ENCODE results near the gene VSIG8. TPM values are rescaled to one million over a fixed set of nuclear protein-coding genes. Genes with fewer than 3 reads are reported as not detected.

Gene VSIG8
- total and polyA plus RNA-seq, 2 of the 4 experiments (the other 2 are of a cell fraction) = not detected

DNA sequence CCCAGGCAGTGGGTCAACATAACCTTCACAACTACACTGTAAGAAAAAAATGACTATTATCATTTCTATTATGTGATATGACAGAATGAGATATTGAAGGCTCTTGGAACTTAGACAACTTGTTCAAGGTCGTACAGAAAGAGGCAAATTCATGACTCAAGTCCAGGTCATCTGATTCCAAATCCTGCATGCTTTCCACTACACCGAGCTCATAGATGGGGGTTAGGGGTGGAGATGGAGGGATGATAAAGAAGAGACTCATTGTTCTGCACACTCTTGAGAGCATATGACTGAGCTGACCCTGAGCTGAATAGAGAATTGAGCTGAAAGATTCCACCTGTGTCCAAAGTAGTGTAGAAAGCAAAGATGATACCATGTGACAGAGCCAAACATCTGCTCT, 57.5 kb downstream of the VSIG8 start:
- no peak overlapping the region for H3K27ac ChIP-seq (ENCODE audit: insufficient read depth, low read length)
- in situ Hi-C loops (cut with MboI; ENCODE audit: low sequenced_read_pairs) = no loop called here
- no peak overlapping the region for H2AK9ac ChIP-seq (replicated peaks; ENCODE audit: low read depth, low read length, poor library complexity)
- no TSS peak for BruUV-seq (replicated peaks)
- no peaks in the 10 kb centered on the region for H3K79me1 ChIP-seq (ENCODE audit: low read depth in 1 of 2, low read length in 2 of 2)
- no peak overlapping the region for H3K56ac ChIP-seq (ENCODE audit: extremely low read depth, insufficient read depth, low read length)
- no peak overlapping the region for H3K9ac ChIP-seq (ENCODE audit: low read depth, low read length)
- H3K9me3 ChIP-seq (ENCODE audit: control insufficient read depth, insufficient read depth, low read length) = no peaks in the 10 kb centered on the region
- TF ChIP-seq ELK1 (IDR thresholded peaks at IDR 0.05; ENCODE audit: borderline replicate concordance, low read depth, low read length) (no peak), MAZ (IDR thresholded peaks at IDR 0.05; ENCODE audit: borderline replicate concordance, low read depth, low read length) (no peak), RFX5 (IDR thresholded peaks at IDR 0.05; ENCODE audit: low read depth, low read length) (no peak), CEBPB (IDR thresholded peaks at IDR 0.05; ENCODE audit: low read depth, low read length) (no peak), CHD1 (IDR thresholded peaks at IDR 0.05; ENCODE audit: low read depth, low read length) (no peak), POLR2A (IDR thresholded peaks at IDR 0.05; ENCODE audit: low read depth, low read length) (no peak), FOS (IDR thresholded peaks at IDR 0.05; ENCODE audit: low read depth, low read length) (no peak), CTCF (conservative IDR thresholded peaks at IDR 0.05; ENCODE audit: low read depth, low read length) (no peak), MXI1 (IDR thresholded peaks at IDR 0.05; ENCODE audit: borderline replicate concordance, low read depth, low read length) (no peak), MAFK (IDR thresholded peaks at IDR 0.05; ENCODE audit: low read depth, low read length) (no peak), SMC3 (IDR thresholded peaks at IDR 0.05; ENCODE audit: low read depth, low read length) (no peak), NFE2L2 (IDR thresholded peaks at IDR 0.05; ENCODE audit: low read depth, low read length) (no peak), BHLHE40 (IDR thresholded peaks at IDR 0.05; ENCODE audit: low read depth, low read length) (no peak), RAD21 (IDR thresholded peaks at IDR 0.05; ENCODE audit: low read length) (no peak), RCOR1 (IDR thresholded peaks at IDR 0.05; ENCODE audit: insufficient replicate concordance, low read length) (no peak)
- TF ChIP-seq, protein P1, sequence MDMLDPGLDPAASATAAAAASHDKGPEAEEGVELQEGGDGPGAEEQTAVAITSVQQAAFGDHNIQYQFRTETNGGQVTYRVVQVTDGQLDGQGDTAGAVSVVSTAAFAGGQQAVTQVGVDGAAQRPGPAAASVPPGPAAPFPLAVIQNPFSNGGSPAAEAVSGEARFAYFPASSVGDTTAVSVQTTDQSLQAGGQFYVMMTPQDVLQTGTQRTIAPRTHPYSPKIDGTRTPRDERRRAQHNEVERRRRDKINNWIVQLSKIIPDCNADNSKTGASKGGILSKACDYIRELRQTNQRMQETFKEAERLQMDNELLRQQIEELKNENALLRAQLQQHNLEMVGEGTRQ (IDR thresholded peaks at IDR 0.05; ENCODE audit: low read depth, low read length) = no peak
- H2BK20ac ChIP-seq (ENCODE audit: low read depth, low read length) = no peak overlapping the region
- no peak overlapping the region for H3K4me3 ChIP-seq (ENCODE audit: insufficient read depth, low read depth, low read length)
- no peak overlapping the region for H3K4ac ChIP-seq (ENCODE audit: low read depth, low read length)
- no peak overlapping the region for H4K5ac ChIP-seq (ENCODE audit: low read depth, low read length)
- H3K4me1 ChIP-seq (ENCODE audit: control insufficient read depth, insufficient read depth, low read length) = no peaks in the 10 kb centered on the region
- no peak for ATAC-seq (ENCODE audit: low read depth)
- H3K23ac ChIP-seq (ENCODE audit: low read depth, low read length) = no peak overlapping the region
- dilution Hi-C loops (cut with HindIII; ENCODE audit: low sequenced_read_pairs, unreplicated experiment) = no loop called here
- no peak overlapping the region for H2AFZ ChIP-seq (replicated peaks; ENCODE audit: low read length, poor library complexity)
- WGBS, 2 experiments (ENCODE audit: extremely low coverage in 2 of 2, insufficient read length in 1 of 2) = no CpG with 5 or more reads among the region's 2 CpGs
- H4K8ac ChIP-seq (ENCODE audit: low read depth in 2 of 2, low read length in 2 of 2) = no peak overlapping the region
- no peaks in the 10 kb centered on the region for H4K20me1 ChIP-seq (ENCODE audit: insufficient read depth, low read length)
- ChIA-PET CTCF (interaction anchor here (1.0 to 1.6 kb wide), 2 partner anchors 85 to 86 kb away, joined by 6 to 10 read pairs; no protein-coding TSS in a partner anchor), POLR2A (ENCODE audit: unreplicated experiment) (no interaction called here)
- H3K27me3 ChIP-seq (ENCODE audit: control insufficient read depth, insufficient read depth, low read length) = peaks cover 28% of the 10 kb centered on the region
- H2BK120ac ChIP-seq (ENCODE audit: low read depth, low read length) = no peak overlapping the region
- H2BK15ac ChIP-seq (ENCODE audit: low read depth, low read length) = no peak overlapping the region
- no peak overlapping the region for H2AK5ac ChIP-seq (ENCODE audit: low read depth, low read length)
- H2BK5ac ChIP-seq (ENCODE audit: low read depth, low read length, poor library complexity, severe bottlenecking) = no peak overlapping the region
- H3K4me2 ChIP-seq (ENCODE audit: low read depth, low read length) = no peak overlapping the region
- H4K91ac ChIP-seq (ENCODE audit: insufficient read depth, low read depth, low read length) = no peak overlapping the region
- no peak overlapping the region for H3K14ac ChIP-seq (replicated peaks; ENCODE audit: low read depth, low read length)
- no peaks in the 10 kb centered on the region; the same call in 1 of the 2 replicates for H3K9me1 ChIP-seq (ENCODE audit: insufficient read depth, low read length)
- peak; percentile 12 for DNase-seq
- intact Hi-C loops (cut with micrococcal nuclease) = no loop called here
- no peaks in the 10 kb centered on the region for H3K36me3 ChIP-seq (ENCODE audit: control insufficient read depth, insufficient read depth, low read length)
- no peak overlapping the region for H3K18ac ChIP-seq (ENCODE audit: low read depth, low read length)

Data from IMR-90 (cell line).